HG03378 (cell line): ENCODE data around the gene LMTK2.

Experiments
- ATAC-seq: cut with Tn5 transposase; IDR thresholded peaks from one replicate; pipeline ENCODE4 v1.9.1; 2021; ENCODE audit warnings: mild to moderate bottlenecking, moderate library complexity; ENCODE audit not compliant: unreplicated experiment

The LMTK2 gene

GRCh38 chr7:98171449-98171848 lies 64.8 kb downstream of the LMTK2 start:
- ATAC-seq: no peak

GRCh38 chr7:98174334-98175259 lies 67.9 kb downstream of the LMTK2 start:
- ATAC-seq: no peak

GRCh38 chr7:98175260-98175940 lies 68.7 kb downstream of the LMTK2 start:
- no peak for ATAC-seq

GRCh38 chr7:98177553-98177952 lies 70.9 kb downstream of the LMTK2 start:
- no peak for ATAC-seq

- no peak for ATAC-seq
These were observed 71.7 kb downstream of the LMTK2 start for GRCh38 chr7:98178321-98178720.

- ATAC-seq: no peak
These were observed 72.3 kb downstream of the LMTK2 start for GRCh38 chr7:98178762-98179490.

- ATAC-seq: no peak
These were observed 74.1 kb downstream of the LMTK2 start for GRCh38 chr7:98180751-98181150.

- ATAC-seq: no peak
These were observed 78.4 kb downstream of the LMTK2 start for GRCh38 chr7:98185101-98185500.

GRCh38 chr7:98186452-98187137 lies 79.9 kb downstream of the LMTK2 start:
- no peak for ATAC-seq

GRCh38 chr7:98187138-98187502 lies 80.5 kb downstream of the LMTK2 start:
- no peak for ATAC-seq

GRCh38 chr7:98189559-98189958 lies 82.9 kb downstream of the LMTK2 start:
- no peak for ATAC-seq

- ATAC-seq: no peak
These were observed 85.2 kb downstream of the LMTK2 start for GRCh38 chr7:98191668-98192431.

GRCh38 chr7:98192781-98193457 lies 86.3 kb downstream of the LMTK2 start:
- no peak for ATAC-seq

- no peak for ATAC-seq
These were observed 87.0 kb downstream of the LMTK2 start for GRCh38 chr7:98193474-98194180.

GRCh38 chr7:98194186-98194585 lies 87.5 kb downstream of the LMTK2 start:
- no peak for ATAC-seq

GRCh38 chr7:98194672-98195457 lies 88.2 kb downstream of the LMTK2 start:
- ATAC-seq: no peak

GRCh38 chr7:98196706-98197605 lies 90.3 kb downstream of the LMTK2 start:
- ATAC-seq: no peak
